ENCODE measurements around the gene NEBL.

Gene NEBL

GRCh38 chr10:20806487-20806886, 90.6 kb downstream of the NEBL start:
- no peak for TF ChIP-seq CTCF (IDR thresholded peaks at IDR 0.05)

DNA sequence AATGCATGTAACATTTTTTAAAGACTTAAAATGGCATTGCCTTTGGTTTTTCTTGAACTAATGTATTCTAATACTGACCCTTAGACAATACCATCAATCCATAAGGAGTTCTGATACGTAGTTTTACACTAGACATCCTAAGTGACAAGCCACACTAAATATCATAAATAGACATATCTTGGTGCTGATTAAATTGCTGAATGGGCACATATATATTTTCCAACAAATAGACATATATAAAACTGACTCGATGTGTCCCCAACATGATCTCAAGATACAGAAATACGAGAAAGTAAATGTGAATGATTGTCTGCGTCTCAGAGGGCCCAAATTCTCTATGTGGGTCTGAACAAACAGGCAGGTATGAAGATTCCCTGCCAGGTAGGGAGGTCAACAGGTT, 99.8 kb downstream of the NEBL start:
- TF ChIP-seq CTCF (IDR thresholded peaks at IDR 0.05): no peak

GRCh38 chr10:20795391-20795790, 101.7 kb downstream of the NEBL start:
- no peak for TF ChIP-seq CTCF (IDR thresholded peaks at IDR 0.05)

DNA sequence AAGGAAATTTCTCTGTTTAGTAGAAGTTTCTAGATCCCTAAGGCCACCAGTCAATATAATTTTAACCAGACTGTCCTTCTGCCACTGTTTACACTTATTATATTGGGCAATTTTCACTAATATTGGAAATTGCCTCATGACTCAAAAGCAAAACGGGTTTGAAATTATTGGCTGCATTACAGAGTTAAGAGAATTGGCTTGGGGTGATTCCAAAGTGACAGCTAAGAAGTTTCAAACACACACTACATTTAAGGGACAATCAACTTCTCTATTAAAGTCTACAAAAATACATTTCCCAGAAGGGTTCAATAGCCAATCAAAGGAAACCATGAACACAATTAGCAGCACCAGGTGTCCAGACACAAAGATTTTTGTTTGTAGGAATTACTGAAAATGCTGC, 111.9 kb downstream of the NEBL start:
- TF ChIP-seq CTCF (IDR thresholded peaks at IDR 0.05): no peak

DNA sequence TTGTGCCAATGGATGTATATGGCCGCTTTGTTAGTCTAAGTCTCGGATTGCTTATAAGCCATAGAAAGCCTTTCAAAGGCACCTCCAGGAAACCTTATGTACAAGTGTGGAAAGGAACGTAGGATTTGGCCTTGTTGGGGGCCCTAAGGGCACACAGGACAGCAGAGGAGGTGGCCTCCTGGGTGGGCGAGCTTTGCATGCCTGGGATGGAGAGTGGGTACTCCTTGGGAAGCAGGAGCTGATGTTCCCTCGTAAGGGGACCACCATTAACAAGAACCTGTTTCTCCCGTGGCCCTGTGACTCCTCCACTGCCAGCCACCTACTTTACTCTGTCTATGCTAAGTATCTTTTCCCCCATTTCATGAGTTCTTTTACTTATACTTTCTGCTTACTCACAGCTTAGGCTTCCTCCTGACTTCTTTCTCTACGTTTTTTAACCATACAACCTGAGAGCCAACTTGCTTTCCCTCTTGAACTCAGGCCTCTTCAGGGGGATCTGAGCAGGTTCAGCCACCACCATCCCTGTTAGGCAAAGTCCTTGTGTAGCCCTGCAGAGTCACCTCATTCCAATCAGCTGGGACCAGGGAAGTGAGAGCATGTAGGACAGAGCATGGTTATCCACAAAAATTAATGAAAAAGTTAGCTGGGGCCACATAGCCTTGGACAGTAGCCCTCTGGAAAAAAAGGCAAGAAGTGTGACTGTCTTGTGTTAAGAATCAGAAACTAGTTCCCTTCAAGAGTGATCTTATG, 118.9 kb downstream of the NEBL start:
- TF ChIP-seq CTCF (IDR thresholded peaks at IDR 0.05): no peak

GRCh38 chr10:20776384-20777118, 120.6 kb downstream of the NEBL start:
- TF ChIP-seq CTCF (IDR thresholded peaks at IDR 0.05): no peak

- TF ChIP-seq CTCF (IDR thresholded peaks at IDR 0.05): no peak
These were observed 126.1 kb downstream of the NEBL start for GRCh38 chr10:20771051-20771450.
